ENCODE measurements around the gene CACNA2D4. TPM values are rescaled to one million over a fixed set of nuclear protein-coding genes. Genes with fewer than 3 reads are reported as not detected.
A peak's percentile ranks its signal among the peaks of the same experiment; 100 is the strongest.

The CACNA2D4 gene
- total RNA-seq, 1 experiment from 2014 or later: 0.03 TPM

DNA sequence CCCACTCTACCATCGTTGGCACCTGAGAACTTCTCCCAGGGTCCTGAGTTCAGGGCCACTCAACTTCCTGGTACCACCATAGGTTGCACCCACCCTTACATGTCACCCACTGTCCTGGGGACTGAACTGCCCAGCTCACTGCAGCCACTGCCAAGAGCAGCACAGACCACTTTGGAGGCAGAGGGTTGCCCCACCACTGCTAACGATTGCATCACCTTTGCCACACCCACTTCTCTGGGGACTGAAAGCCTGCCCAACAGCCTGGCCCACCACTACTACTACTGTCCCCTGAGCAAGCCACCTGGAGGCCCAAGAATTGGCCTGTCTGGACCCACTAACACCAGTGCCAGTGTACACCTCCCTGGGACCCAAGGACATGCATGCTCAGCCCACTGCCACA lies 27.6 kb downstream of the CACNA2D4 start:
- peak; percentile 2 for DNase-seq
- no peaks in the 10 kb centered on the region for H3K36me3 ChIP-seq (replicated peaks; ENCODE audit: control insufficient read depth, insufficient read depth, low read length)
- H3K4me3 ChIP-seq (ENCODE audit: insufficient read depth, low read depth, low read length): no peak overlapping the region
- no peaks in the 10 kb centered on the region for H3K27me3 ChIP-seq (ENCODE audit: control insufficient read depth, insufficient read depth, low read length)

DNA sequence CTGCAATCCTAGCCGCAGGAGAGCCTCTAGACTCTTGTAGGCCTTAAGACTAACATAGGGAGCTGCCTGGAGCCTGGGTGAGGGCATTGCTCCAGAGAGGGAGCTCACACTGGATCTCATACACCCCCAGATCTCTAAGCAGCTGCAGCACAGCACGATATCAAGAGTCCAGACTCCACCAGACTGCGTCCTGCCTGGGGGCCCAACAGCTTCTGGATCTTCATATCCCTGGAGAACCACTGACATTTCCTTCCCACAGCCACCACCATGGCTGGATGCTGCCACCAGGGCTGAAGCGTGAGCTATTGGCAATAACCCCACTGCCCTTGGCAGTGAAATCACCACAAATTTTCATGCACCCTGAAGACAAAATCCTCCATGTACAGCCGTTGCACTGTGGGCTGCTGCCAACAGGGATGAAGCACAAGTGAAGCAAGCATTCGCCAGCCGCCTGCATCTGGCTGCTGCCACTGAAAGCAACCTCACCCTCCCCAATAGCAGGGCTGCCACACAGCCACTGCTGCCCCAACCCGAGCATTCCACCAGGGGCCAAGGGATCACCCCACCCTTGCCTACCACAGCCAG lies 28.2 kb downstream of the CACNA2D4 start:
- H3K36me3 ChIP-seq (replicated peaks; ENCODE audit: control insufficient read depth, insufficient read depth, low read length): no peaks in the 10 kb centered on the region
- peak; percentile 2 for DNase-seq

DNA sequence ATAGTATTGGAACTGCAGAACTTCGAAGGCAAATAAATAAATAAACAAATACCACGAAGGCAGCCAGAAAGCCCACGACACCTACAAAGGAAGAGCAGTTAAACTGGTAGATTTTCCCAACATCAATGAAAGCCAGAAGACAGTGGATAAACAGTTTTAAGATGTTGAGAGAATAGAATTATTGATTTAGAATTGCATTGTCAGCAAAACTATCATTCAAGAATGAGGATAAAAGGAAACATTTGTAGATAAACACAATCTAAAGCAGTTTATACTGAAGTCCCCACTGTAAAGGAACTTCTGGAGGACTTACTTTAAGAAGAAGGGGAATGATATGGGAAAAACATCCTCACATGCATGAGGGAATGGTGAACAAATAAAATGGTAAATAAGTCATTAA lies 29.5 kb downstream of the CACNA2D4 start:
- Histone ChIP-seq H3K27me3 (ENCODE audit: control insufficient read depth, insufficient read depth, low read length) (no peaks in the 10 kb centered on the region), H3K36me3 (replicated peaks; ENCODE audit: control insufficient read depth, insufficient read depth, low read length) (no peaks in the 10 kb centered on the region), H3K4me3 (ENCODE audit: insufficient read depth, low read depth, low read length) (no peak overlapping the region)
- DNase-seq: no peak

More for the DNA sequence above, 28.2 kb downstream of the CACNA2D4 start:
- no peak overlapping the region for H3K4me3 ChIP-seq (ENCODE audit: insufficient read depth, low read depth, low read length)
- no peaks in the 10 kb centered on the region for H3K27me3 ChIP-seq (ENCODE audit: control insufficient read depth, insufficient read depth, low read length)

DNA sequence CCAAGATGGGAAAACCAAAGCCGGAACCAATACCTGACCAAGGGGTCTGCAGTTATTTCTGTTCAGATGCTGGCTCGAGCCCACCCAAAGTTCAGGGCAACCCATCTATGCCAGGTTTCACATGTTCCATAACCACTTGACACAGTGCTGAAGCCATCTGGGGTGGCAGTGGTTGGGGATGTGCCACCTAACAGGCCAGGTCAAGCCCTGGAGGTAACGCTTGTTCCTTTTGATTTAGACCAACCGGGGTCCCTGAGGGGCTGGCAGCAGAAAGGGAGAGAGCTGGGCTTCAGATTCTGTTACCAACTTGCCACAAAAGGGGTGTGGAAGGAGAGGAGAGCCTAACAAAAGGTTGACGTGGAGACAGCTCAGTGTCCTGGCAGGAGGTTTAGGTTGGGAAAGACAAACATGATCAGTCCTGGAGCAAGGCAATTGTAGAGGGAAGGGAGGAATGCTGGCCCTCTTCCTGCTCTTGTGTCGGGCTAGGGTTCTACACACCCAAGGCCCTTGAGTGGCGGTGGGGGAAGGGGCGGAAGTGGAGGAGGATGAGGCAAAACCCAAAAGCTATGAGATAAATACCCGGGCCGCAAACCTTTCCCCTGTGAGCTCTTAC lies 31.9 kb downstream of the CACNA2D4 start:
- peak; percentile 8 for DNase-seq
- Histone ChIP-seq H3K4me3 (ENCODE audit: insufficient read depth, low read depth, low read length) (no peak overlapping the region), H3K36me3 (replicated peaks; ENCODE audit: control insufficient read depth, insufficient read depth, low read length) (no peaks in the 10 kb centered on the region), H3K27me3 (ENCODE audit: control insufficient read depth, insufficient read depth, low read length) (no peaks in the 10 kb centered on the region)

DNA sequence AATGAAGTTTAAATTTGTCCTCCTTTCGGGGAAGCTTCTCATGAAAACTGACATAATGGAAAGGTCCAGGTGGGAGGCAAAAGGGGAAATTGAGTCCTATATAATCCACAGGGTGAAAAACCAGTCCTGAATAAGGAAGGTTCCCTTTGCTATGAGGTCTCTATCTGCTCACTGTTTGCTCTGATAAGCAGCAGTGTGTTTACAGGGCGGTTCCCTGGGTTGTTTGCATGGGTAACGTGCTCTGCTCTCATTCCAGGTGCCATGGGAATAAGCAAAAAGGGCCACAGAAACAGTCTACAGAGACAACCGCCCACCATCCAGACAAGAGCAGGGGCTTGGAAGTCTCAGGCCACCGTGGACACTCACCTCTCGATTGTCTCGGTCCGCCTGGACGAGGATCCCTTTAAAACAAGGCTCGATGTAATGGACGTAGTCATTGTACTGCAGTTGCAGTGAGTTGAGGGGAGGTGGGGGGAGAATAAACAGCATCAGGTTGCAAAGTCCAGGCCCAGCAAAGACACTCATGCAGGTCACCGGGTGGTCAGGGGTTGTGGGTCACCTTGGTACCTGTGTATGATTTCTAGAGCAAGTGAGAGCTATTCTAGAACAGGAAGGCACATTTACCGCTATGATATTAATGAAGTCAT lies 32.7 kb downstream of the CACNA2D4 start:
- Histone ChIP-seq H3K36me3 (replicated peaks; ENCODE audit: control insufficient read depth, insufficient read depth, low read length) (no peaks in the 10 kb centered on the region), H3K4me3 (ENCODE audit: insufficient read depth, low read depth, low read length) (no peak overlapping the region), H3K27me3 (ENCODE audit: control insufficient read depth, insufficient read depth, low read length) (no peaks in the 10 kb centered on the region)
- no peak for DNase-seq

DNA sequence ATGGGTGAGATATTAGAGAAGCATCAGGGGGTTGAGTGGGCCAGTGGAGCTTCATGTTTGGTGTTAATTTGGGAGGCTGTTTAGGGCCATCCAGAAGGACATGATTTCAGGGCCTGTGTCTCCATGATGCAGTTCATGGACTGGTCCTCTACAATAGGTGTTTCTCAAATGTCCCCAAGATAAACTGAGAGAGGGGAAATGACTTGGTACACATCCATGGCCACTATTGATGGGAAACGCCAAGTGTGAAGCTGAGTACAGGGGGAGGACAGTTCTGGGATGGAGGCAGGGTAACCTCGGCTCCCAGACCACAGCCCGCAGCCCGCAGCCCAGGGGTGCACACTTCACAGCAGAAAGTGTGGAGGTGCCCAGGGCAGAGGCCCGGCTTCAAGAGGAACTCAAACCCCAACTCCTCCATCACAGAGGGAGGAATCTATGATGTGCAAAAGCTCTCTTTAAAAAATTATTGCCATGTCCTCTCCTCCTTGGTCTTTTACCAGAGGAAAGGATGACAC lies 33.3 kb downstream of the CACNA2D4 start:
- no peaks in the 10 kb centered on the region for H3K27me3 ChIP-seq (ENCODE audit: control insufficient read depth, insufficient read depth, low read length)
- no peak overlapping the region for H3K4me3 ChIP-seq (ENCODE audit: insufficient read depth, low read depth, low read length)
- peak; percentile 8 for DNase-seq

DNA sequence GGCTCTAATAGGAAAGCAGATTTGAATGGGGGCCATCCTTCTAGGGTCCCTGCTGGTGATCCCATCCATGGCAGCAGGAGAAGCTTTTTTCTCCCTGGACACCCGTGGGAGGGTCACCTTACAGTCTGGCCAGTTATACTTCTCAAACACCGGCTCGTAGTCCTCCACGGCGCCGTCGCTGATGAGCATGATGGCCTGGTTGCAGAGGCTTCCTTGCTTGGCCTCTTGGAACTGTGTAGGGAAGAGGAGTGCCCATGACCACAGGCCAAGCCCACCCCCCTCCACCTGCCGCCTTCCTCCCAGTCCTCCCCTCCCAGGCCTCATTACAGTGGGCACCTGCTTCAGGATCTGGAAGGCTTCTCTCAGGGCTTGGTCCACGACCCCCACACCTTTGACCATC lies 33.8 kb downstream of the CACNA2D4 start:
- Histone ChIP-seq H3K4me3 (ENCODE audit: insufficient read depth, low read depth, low read length) (no peak overlapping the region), H3K36me3 (replicated peaks; ENCODE audit: control insufficient read depth, insufficient read depth, low read length) (no peaks in the 10 kb centered on the region), H3K27me3 (ENCODE audit: control insufficient read depth, insufficient read depth, low read length) (no peaks in the 10 kb centered on the region)
- peak; percentile 4 for DNase-seq

More for the DNA sequence above, 33.3 kb downstream of the CACNA2D4 start:
- no peaks in the 10 kb centered on the region for H3K36me3 ChIP-seq (replicated peaks; ENCODE audit: control insufficient read depth, insufficient read depth, low read length)

DNA sequence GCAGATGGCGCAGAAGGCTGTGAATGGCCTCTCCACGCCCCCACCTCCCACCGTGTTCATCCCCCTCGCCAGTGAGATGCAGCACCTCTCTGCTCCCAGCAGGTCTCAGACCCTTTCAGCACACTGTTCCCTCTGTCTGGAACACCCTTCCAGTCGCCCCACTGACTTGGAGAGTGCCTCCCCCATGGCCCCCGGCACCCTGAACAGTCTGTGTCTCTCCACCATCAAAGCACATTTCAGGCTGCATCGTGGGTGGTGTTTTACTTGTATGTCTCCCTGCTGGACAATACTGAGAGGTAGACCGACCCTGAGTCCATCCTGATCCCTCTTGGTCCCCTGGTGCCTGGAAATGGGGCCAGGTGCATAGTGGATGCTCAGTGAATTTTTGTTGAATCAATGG lies 34.9 kb downstream of the CACNA2D4 start:
- H3K27me3 ChIP-seq (ENCODE audit: control insufficient read depth, insufficient read depth, low read length): no peaks in the 10 kb centered on the region
- no peak overlapping the region for H3K4me3 ChIP-seq (ENCODE audit: insufficient read depth, low read depth, low read length)
- peak; percentile 10 for DNase-seq
- no peaks in the 10 kb centered on the region for H3K36me3 ChIP-seq (replicated peaks; ENCODE audit: control insufficient read depth, insufficient read depth, low read length)

DNA sequence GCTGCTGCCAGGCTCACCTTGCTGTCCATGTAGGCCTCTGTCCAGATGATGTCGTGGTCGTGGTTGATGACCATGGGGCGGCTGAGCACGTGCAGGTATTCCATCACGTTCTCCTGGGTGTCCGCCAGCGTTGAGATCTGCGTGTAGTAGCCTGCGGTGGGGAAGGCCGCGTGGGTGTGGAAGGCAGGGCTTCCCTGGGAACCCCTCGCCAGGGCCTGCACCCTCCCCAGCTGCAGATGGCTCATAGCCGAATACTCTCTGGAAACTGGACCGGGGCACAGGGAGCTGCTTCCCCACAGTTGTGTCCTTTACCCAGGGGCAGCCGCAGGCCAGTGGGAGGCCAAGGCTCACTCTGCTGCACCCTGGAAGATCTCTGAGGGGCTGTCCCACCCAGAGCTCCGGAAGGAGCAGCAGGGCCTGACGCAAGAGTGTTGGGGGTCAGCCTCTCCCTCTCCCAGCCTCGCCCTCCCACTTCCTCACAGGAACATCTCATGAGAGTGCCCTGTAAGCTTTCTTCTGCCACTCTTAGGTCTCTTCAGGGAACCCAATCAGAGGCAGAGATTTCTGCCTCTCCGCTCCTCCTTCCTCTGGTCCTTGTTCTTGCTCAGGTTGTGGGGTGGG lies 35.5 kb downstream of the CACNA2D4 start:
- DNase-seq: peak; percentile 16
- H3K4me3 ChIP-seq (ENCODE audit: insufficient read depth, low read depth, low read length): no peak overlapping the region
- no peaks in the 10 kb centered on the region for H3K36me3 ChIP-seq (replicated peaks; ENCODE audit: control insufficient read depth, insufficient read depth, low read length)
- H3K27me3 ChIP-seq (ENCODE audit: control insufficient read depth, insufficient read depth, low read length): no peaks in the 10 kb centered on the region

DNA sequence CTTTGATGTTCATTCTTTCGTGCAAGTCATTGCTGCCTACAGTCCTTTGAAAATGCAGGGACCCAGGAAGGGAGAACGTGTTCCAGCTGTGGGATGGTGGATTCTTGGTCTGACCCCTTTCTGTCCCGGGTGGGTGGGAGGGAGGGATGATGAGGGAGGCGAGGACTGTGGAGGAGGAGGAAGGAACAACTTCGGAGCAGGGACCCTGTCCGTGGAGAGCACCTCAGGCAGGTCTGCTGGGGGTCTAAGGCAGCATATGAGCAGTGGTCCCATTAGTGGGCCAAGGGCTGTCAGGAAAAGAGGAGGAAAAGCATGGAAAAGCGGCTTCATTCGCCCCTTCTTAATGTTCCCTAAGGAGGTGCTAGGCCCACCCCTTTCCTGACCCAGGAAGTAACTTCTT lies 36.0 kb downstream of the CACNA2D4 start:
- peak; percentile 7 for DNase-seq
- Histone ChIP-seq H3K4me3 (ENCODE audit: insufficient read depth, low read depth, low read length) (no peak overlapping the region), H3K27me3 (ENCODE audit: control insufficient read depth, insufficient read depth, low read length) (no peaks in the 10 kb centered on the region), H3K36me3 (replicated peaks; ENCODE audit: control insufficient read depth, insufficient read depth, low read length) (no peaks in the 10 kb centered on the region)

DNA sequence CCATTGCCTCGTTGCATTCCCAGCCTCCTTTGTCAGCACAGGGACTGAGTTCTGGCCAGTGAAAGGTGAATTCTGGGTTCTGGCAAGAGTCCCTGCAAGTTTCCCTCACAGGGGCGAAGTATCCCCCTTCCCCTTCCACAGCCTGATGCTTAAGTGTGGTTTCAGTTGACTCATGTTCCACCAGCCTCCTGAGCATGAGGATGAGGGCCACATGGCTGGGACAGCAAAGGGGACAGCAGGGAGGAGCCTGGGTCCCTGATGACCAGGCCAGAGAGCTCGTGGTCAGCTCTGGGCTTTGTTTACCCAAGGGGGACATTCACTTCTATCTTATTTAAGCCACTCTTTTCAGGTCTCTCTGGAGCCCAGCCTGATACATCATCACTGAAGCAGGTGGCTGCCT lies 36.5 kb downstream of the CACNA2D4 start:
- Histone ChIP-seq H3K4me3 (ENCODE audit: insufficient read depth, low read depth, low read length) (no peak overlapping the region), H3K36me3 (replicated peaks; ENCODE audit: control insufficient read depth, insufficient read depth, low read length) (no peaks in the 10 kb centered on the region)
- no peak for DNase-seq

DNA sequence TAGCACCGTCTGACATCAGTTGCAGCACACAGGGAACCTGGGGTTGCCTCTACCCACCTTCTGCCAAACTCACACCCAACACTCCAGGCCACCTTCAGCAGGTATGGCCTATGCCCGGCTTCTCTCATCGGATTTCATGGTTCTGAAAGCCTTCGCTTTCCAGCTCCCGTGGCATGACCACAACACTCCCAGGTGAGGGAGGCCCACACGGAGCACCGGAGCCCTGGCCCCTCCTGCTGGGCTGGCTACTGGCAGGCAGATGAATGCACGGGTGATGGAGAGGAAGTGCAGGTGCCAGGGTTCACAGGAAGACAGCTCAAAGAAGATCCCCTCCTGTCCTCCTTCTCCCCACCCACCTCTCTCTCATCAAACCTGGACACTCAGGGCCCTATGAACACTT lies 37.2 kb downstream of the CACNA2D4 start:
- peak; percentile 7 for DNase-seq
- Histone ChIP-seq H3K27me3 (ENCODE audit: control insufficient read depth, insufficient read depth, low read length) (no peaks in the 10 kb centered on the region), H3K36me3 (replicated peaks; ENCODE audit: control insufficient read depth, insufficient read depth, low read length) (no peaks in the 10 kb centered on the region), H3K4me3 (ENCODE audit: insufficient read depth, low read depth, low read length) (no peak overlapping the region)

More for the DNA sequence above, 36.5 kb downstream of the CACNA2D4 start:
- H3K27me3 ChIP-seq (ENCODE audit: control insufficient read depth, insufficient read depth, low read length): no peaks in the 10 kb centered on the region

DNA sequence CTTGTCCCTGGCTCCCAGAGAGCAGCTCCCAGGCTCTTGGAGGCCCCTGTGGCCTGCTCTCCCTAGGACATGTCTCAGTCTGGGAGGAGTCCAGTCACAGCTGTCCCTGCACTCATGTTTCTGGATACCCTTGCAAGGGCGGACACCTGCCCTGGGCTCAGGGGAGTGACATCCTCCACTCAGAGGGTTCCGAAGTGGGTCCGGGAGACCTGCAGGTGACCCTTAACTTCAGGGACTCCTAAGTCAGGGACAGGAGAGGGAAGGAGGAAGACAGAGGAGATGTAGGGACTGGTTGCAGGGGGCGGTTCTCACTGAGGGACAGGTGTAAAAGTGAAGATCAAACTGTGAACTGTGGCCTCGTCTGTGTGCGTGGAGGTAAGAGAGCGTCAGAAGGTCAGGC lies 37.6 kb downstream of the CACNA2D4 start:
- H3K4me3 ChIP-seq (ENCODE audit: insufficient read depth, low read depth, low read length): no peak overlapping the region
- H3K27me3 ChIP-seq (ENCODE audit: control insufficient read depth, insufficient read depth, low read length): no peaks in the 10 kb centered on the region
- DNase-seq: peak; percentile 13
- no peaks in the 10 kb centered on the region for H3K36me3 ChIP-seq (replicated peaks; ENCODE audit: control insufficient read depth, insufficient read depth, low read length)

DNA sequence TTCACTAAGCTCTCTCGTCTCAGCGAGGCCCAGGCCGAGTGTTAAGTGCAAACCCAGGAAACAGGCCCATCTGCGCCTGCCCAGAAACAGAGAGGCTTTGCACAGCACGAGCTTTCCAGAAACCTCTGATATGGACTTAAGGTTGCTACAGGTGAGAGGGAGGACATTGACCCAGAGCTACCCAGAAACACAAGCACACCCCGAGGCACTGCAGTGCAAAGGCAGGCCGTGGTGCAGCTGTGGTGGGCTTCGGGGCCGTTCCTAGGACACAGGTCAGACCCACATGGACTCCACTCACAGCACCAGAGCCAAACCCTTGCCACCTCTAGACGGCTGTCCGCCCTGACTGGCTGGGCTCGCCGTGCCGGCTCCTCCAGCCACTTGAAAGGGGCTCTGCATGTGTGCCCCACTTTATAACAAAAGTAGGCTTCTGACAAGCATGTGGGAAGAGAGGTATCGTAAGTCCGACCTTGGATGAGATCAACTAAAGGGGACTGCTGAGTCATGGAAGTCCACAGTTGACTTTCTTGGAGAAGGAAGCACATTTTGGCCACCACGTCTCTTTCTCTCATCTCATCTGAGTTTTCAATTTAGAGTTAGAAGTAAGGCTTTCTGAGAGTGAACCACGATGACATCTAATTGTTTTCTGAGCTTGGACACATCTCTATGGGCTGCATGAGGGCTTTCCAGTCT lies 38.2 kb downstream of the CACNA2D4 start:
- Histone ChIP-seq H3K4me3 (ENCODE audit: insufficient read depth, low read depth, low read length) (no peak overlapping the region), H3K36me3 (replicated peaks; ENCODE audit: control insufficient read depth, insufficient read depth, low read length) (no peaks in the 10 kb centered on the region), H3K27me3 (ENCODE audit: control insufficient read depth, insufficient read depth, low read length) (no peaks in the 10 kb centered on the region)
- no peak for DNase-seq

All from H7 (cell line).